Loucy (cell line): Measurements from ENCODE around the gene IL23A.

Experiments
- CTCF ChIP-seq: fragments of 200-600 bp; sonication (generic); conservative IDR thresholded peaks from 2 replicates; pipeline ENCODE4 v1.5.1; 2014; ENCODE audit warnings: mild to moderate bottlenecking, antibody characterized with exemption, low read length
- EZH2phosphoT487 ChIP-seq: fragments of 200-600 bp; IDR thresholded peaks from 2 replicates; pipeline ENCODE4 v1.6.1; 2018; ENCODE audit warnings: antibody characterized with exemption, mild to moderate bottlenecking, moderate library complexity, borderline replicate concordance

DNA sequence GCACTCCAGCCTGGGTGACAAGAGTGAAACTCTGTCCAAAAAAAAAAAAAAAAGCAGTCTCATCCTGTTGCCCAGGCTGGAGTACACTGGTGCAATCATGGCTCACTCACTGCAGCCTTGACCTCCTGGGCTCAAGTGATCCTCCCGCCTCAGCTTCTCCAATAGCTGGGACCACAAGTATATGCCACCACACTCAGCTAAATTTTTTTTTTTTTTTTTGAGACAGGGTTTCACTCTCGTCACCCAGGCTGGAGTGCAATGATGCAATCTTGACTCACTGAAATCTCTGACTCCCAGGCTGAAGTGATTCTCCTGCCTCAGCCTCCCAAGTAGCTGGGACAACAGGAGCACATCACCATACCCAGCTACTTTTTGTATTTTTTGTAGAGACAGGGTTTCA, 17.7 kb upstream of the IL23A start:
- no peak for TF ChIP-seq CTCF
- TF ChIP-seq EZH2phosphoT487: no peak
